Esophagus muscularis mucosa (tissue), 4 donors: ENCODE measurements around the gene ST6GALNAC3.

Experiments used
- CTCF ChIP-seq, 3 experiments: fragments of 200-600 bp in 2 of 3; fragments of 450-650 bp in 1 of 3; sonication (generic) in 2 of 3; IDR thresholded peaks; one replicate each; pipeline ENCODE4 v1.5.1; 2017 to 2019; ENCODE audit warnings: antibody characterized with exemption in 3 of 3, mild to moderate bottlenecking in 2 of 3, moderate library complexity in 1 of 3
- EP300 ChIP-seq: sonication (generic); formaldehyde crosslinking; IDR thresholded peaks from one replicate; pipeline ENCODE4 v1.6.1; 2017; ENCODE audit warnings: antibody characterized with exemption
- POLR2A ChIP-seq: fragments of 450-650 bp; IDR thresholded peaks from one replicate; pipeline ENCODE4 v1.6.1; 2017; ENCODE audit warnings: antibody characterized with exemption, moderate library complexity, mild to moderate bottlenecking, low read depth
- POLR2AphosphoS5 ChIP-seq, 2 donors: sonication (generic); formaldehyde crosslinking; IDR thresholded peaks; one replicate each; pipeline ENCODE4 v1.6.1; 2017; ENCODE audit warnings: antibody characterized with exemption in 2 of 2

GRCh38 chr1:76625886-76626678 is 551.5 kb downstream of the ST6GALNAC3 start:
- no peak for TF ChIP-seq CTCF (IDR thresholded peaks at IDR 0.05)
- TF ChIP-seq EP300, result no peak
- no peak for TF ChIP-seq POLR2A
- TF ChIP-seq POLR2AphosphoS5 (IDR thresholded peaks at IDR 0.05), result no peak
